CMK (cell line): ENCODE results near the gene LOXHD1.

Experiments used
- DNase-seq: peaks from one replicate; pipeline ENCODE4 v3.0.0-alpha.2; 2010; ENCODE audit warnings: low read depth

LOXHD1 gene

GRCh38 chr18:46574000-46574742, 82.8 kb downstream of the LOXHD1 start:
- no peak for DNase-seq

GRCh38 chr18:46573156-46573555, 83.9 kb downstream of the LOXHD1 start:
- DNase-seq, result no peak

- DNase-seq, result no peak
These were observed 85.3 kb downstream of the LOXHD1 start for GRCh38 chr18:46571756-46572155.

- DNase-seq, result no peak
These were observed 86.4 kb downstream of the LOXHD1 start for GRCh38 chr18:46570666-46571065.

- DNase-seq, result no peak
These were observed 86.9 kb downstream of the LOXHD1 start for GRCh38 chr18:46570134-46570533.

GRCh38 chr18:46569211-46569610, 87.8 kb downstream of the LOXHD1 start:
- no peak for DNase-seq

GRCh38 chr18:46567196-46567595, 89.8 kb downstream of the LOXHD1 start:
- no peak for DNase-seq

- DNase-seq, result no peak
These were observed 90.9 kb downstream of the LOXHD1 start for GRCh38 chr18:46566111-46566510.

GRCh38 chr18:46565256-46565655, 91.8 kb downstream of the LOXHD1 start:
- DNase-seq, result no peak

- no peak for DNase-seq
These were observed 93.7 kb downstream of the LOXHD1 start for GRCh38 chr18:46563317-46563716.

- no peak for DNase-seq
These were observed 94.3 kb downstream of the LOXHD1 start for GRCh38 chr18:46562674-46563192.

- DNase-seq, result no peak
These were observed 96.4 kb downstream of the LOXHD1 start for GRCh38 chr18:46560671-46561045.

GRCh38 chr18:46559946-46560670, 96.9 kb downstream of the LOXHD1 start:
- no peak for DNase-seq

GRCh38 chr18:46559296-46559695, 97.7 kb downstream of the LOXHD1 start:
- no peak for DNase-seq

GRCh38 chr18:46556590-46557206, 100.3 kb downstream of the LOXHD1 start:
- DNase-seq, result no peak

GRCh38 chr18:46555724-46556123, 101.3 kb downstream of the LOXHD1 start:
- no peak for DNase-seq

- no peak for DNase-seq
These were observed 101.8 kb downstream of the LOXHD1 start for GRCh38 chr18:46555213-46555612.

GRCh38 chr18:46554406-46555080, 102.5 kb downstream of the LOXHD1 start:
- DNase-seq, result no peak

GRCh38 chr18:46550609-46551008, 106.4 kb downstream of the LOXHD1 start:
- DNase-seq, result no peak

- no peak for DNase-seq
These were observed 109.5 kb downstream of the LOXHD1 start for GRCh38 chr18:46547520-46547919.

GRCh38 chr18:46546111-46546640, 110.8 kb downstream of the LOXHD1 start:
- DNase-seq, result no peak

GRCh38 chr18:46542545-46542944, 114.5 kb downstream of the LOXHD1 start:
- DNase-seq, result no peak
